Endodermal cell (in vitro differentiated cells): Measurements from ENCODE around the gene FOXP3. TPM values are rescaled to one million over a fixed set of nuclear protein-coding genes. Genes with fewer than 3 reads are reported as not detected.

Experiments
- DNase-seq: peaks from one replicate; pipeline ENCODE4 v3.0.0-alpha.2; 2017
- H3K27ac ChIP-seq: 2 replicates; pipeline ENCODE4 v1.5.1; 2013; ENCODE audit warnings: mild to moderate bottlenecking, low read depth, low read length, moderate library complexity
- H3K27me3 ChIP-seq: 2 replicates; pipeline ENCODE4 v1.6.1; 2013; ENCODE audit warnings: mild to moderate bottlenecking, low read length, moderate library complexity; ENCODE audit not compliant: insufficient read depth, control insufficient read depth, poor library complexity, severe bottlenecking
- H3K36me3 ChIP-seq: 2 replicates; pipeline ENCODE4 v1.7.0; 2013; ENCODE audit warnings: mild to moderate bottlenecking, low read length, moderate library complexity; ENCODE audit not compliant: control insufficient read depth, insufficient read depth
- H3K4me1 ChIP-seq: one replicate; pipeline ENCODE4 v1.7.0; 2013; ENCODE audit warnings: low read length; ENCODE audit not compliant: control insufficient read depth, insufficient read depth
- H3K4me3 ChIP-seq: 2 replicates; pipeline ENCODE4 v1.5.1; 2013; ENCODE audit warnings: mild to moderate bottlenecking, low read length, moderate library complexity
- H3K9ac ChIP-seq: 2 replicates; pipeline ENCODE4 v1.6.1; 2013; ENCODE audit warnings: mild to moderate bottlenecking, low read length, moderate library complexity; ENCODE audit not compliant: poor library complexity, severe bottlenecking; ENCODE audit errors: extremely low read depth
- H3K9me3 ChIP-seq: 2 replicates; pipeline ENCODE4 v1.6.1; 2013; ENCODE audit warnings: mild to moderate bottlenecking, low read length, moderate library complexity; ENCODE audit not compliant: control insufficient read depth
- H3K27ac Mint-ChIP-seq: 2 replicates; pipeline ENCODE4 v1.8.0; 2020; ENCODE audit warnings: mixed read lengths
- H3K27me3 Mint-ChIP-seq: 2 replicates; pipeline ENCODE4 v1.8.0; 2021; ENCODE audit warnings: mild to moderate bottlenecking, mixed read lengths; ENCODE audit not compliant: insufficient read depth
- H3K36me3 Mint-ChIP-seq: 2 replicates; pipeline ENCODE4 v1.8.0; 2020; ENCODE audit warnings: low read depth, mixed read lengths
- H3K4me1 Mint-ChIP-seq: 2 replicates; pipeline ENCODE4 v1.8.0; 2020; ENCODE audit warnings: mixed read lengths
- H3K4me3 Mint-ChIP-seq: 2 replicates; pipeline ENCODE4 v1.8.0; 2020; ENCODE audit warnings: mild to moderate bottlenecking, moderate library complexity, mixed read lengths
- H3K9me3 Mint-ChIP-seq: 2 replicates; pipeline ENCODE4 v1.8.0; 2020; ENCODE audit warnings: mild to moderate bottlenecking, mixed read lengths
- CTCF ChIP-seq: fragments of 200-600 bp; sonication (generic); conservative IDR thresholded peaks from 2 replicates; pipeline ENCODE4 v1.5.0; 2021; ENCODE audit warnings: antibody characterized with exemption, mild to moderate bottlenecking
- WGBS, 2 experiments: methylation state at CpG; one replicate each; pipeline versions ENCODE4 v1.1.5 to v1.1.7; 2013; ENCODE audit warnings: missing lambda C conversion rate in 2 of 2, mixed read lengths in 1 of 2; ENCODE audit not compliant: insufficient coverage in 1 of 2, insufficient read length in 1 of 2; 5-methylcytosine and 5-hydroxymethylcytosine counted together
- total RNA-seq, 2 donors: library from RNA; stranded (reverse); fragmentation: NEBNext Ultra II Directional in 1 of 2; extraction: Animal tissue kit (Norgen Biotek cat#: 25700) in 1 of 2; gene quantifications; 2 replicates in 1 of 2; 3 replicates in 1 of 2; pipeline ENCODE4 v1.2.1, GENCODE V29; 2021

Gene FOXP3
- total RNA-seq, 2 donors from 2014 or later = 0.53 to 0.77 TPM

GRCh38 chrX:49257846-49258748 is 6.4 kb downstream of the FOXP3 start:
- Mint-ChIP-seq H3K27ac (no peak overlapping the region), H3K4me1 (peaks cover 6% of the 10 kb centered on the region), H3K27me3 (peaks cover 2% of the 10 kb centered on the region), H3K36me3 (no peaks in the 10 kb centered on the region), H3K4me3 (no peak overlapping the region), H3K9me3 (peaks cover 77% of the 10 kb centered on the region)
- Histone ChIP-seq H3K27me3 (no peaks in the 10 kb centered on the region), H3K4me1 (no peaks in the 10 kb centered on the region), H3K27ac (no peak overlapping the region), H3K9me3 (no peaks in the 10 kb centered on the region), H3K9ac (no peak overlapping the region), H3K36me3 (no peaks in the 10 kb centered on the region), H3K4me3 (no peak overlapping the region)
- DNase-seq = no peak
- 89 to 100% methylated on average over 1 to 20 of the region's 20 CpGs for WGBS, 2 experiments
- TF ChIP-seq CTCF = no peak

- Histone ChIP-seq H3K9ac (no peak overlapping the region), H3K4me3 (no peak overlapping the region), H3K9me3 (no peaks in the 10 kb centered on the region), H3K27ac (no peak overlapping the region), H3K4me1 (no peaks in the 10 kb centered on the region), H3K36me3 (no peaks in the 10 kb centered on the region), H3K27me3 (no peaks in the 10 kb centered on the region)
- 91% methylated on average over 8 of the region's 14 CpGs; no CpG with 5 or more reads in 1 of the 2 experiments for WGBS, 2 experiments
- peaks cover 2% of the 10 kb centered on the region for H3K27me3 Mint-ChIP-seq
- no peak for TF ChIP-seq CTCF
- DNase-seq = no peak
- no peak overlapping the region for H3K4me3 Mint-ChIP-seq
- H3K9me3 Mint-ChIP-seq = peaks cover 78% of the 10 kb centered on the region
- peaks cover 6% of the 10 kb centered on the region for H3K4me1 Mint-ChIP-seq
- no peak overlapping the region for H3K27ac Mint-ChIP-seq
- H3K36me3 Mint-ChIP-seq = no peaks in the 10 kb centered on the region
Observed at GRCh38 chrX:49257074-49257790, 7.3 kb downstream of the FOXP3 start.

GRCh38 chrX:49256268-49256995 is 8.1 kb downstream of the FOXP3 start:
- WGBS, 2 experiments = 81 to 92% methylated on average over 2 to 9 of the region's 9 CpGs
- Histone ChIP-seq H3K9ac (no peak overlapping the region), H3K9me3 (no peaks in the 10 kb centered on the region), H3K36me3 (no peaks in the 10 kb centered on the region), H3K27me3 (no peaks in the 10 kb centered on the region), H3K27ac (no peak overlapping the region), H3K4me1 (no peaks in the 10 kb centered on the region), H3K4me3 (no peak overlapping the region)
- Mint-ChIP-seq H3K36me3 (no peaks in the 10 kb centered on the region), H3K27me3 (no peaks in the 10 kb centered on the region), H3K4me1 (peaks cover 6% of the 10 kb centered on the region), H3K9me3 (peaks cover 76% of the 10 kb centered on the region), H3K4me3 (no peak overlapping the region), H3K27ac (no peak overlapping the region)
- DNase-seq = no peak
- no peak for TF ChIP-seq CTCF
